Aorta (tissue), 5 donors: ENCODE results near the gene SHFL. TPM values are rescaled to one million over a fixed set of nuclear protein-coding genes. Genes with fewer than 3 reads are reported as not detected.

ENCODE experiments used
- ATAC-seq: fragments of 200-7000 bp; cut with Tn5 transposase; one replicate; pipeline ENCODE4 v1.9.1; 2022; ENCODE audit warnings: moderate library complexity; ENCODE audit not compliant: low FRiP score
- DNase-seq, 2 donors: peaks; one replicate each; pipeline ENCODE4 v3.0.0-alpha.2; 2020
- H3K27ac ChIP-seq, 2 donors: one replicate each; pipeline ENCODE4 v1.5.1; 2013; ENCODE audit warnings: low read length in 2 of 2, mild to moderate bottlenecking in 2 of 2, moderate library complexity in 2 of 2, control low read depth in 1 of 2, inconsistent platforms in 1 of 2, low read depth in 1 of 2
- H3K27me3 ChIP-seq, 2 donors: one replicate each; pipeline ENCODE4 v1.6.1; 2013; ENCODE audit warnings: control low read depth in 1 of 2, low read length in 1 of 2, mild to moderate bottlenecking in 1 of 2, moderate library complexity in 1 of 2; ENCODE audit not compliant: insufficient read depth in 2 of 2, control insufficient read depth in 1 of 2
- H3K36me3 ChIP-seq, 2 donors: one replicate each; pipeline ENCODE4 v1.6.1; 2013; ENCODE audit warnings: control low read depth in 1 of 2, low read length in 1 of 2, mild to moderate bottlenecking in 1 of 2; ENCODE audit not compliant: insufficient read depth in 2 of 2, control insufficient read depth in 1 of 2
- H3K4me1 ChIP-seq, 2 donors: one replicate each; pipeline ENCODE4 v1.6.1; 2013; ENCODE audit warnings: low read length in 2 of 2, control low read depth in 1 of 2, mild to moderate bottlenecking in 1 of 2, moderate library complexity in 1 of 2; ENCODE audit not compliant: insufficient read depth in 2 of 2, control insufficient read depth in 1 of 2
- H3K4me3 ChIP-seq, 2 donors: one replicate each; pipeline ENCODE4 v1.5.1; 2013; ENCODE audit warnings: low read length in 2 of 2, control low read depth in 1 of 2, mild to moderate bottlenecking in 1 of 2
- H3K9me3 ChIP-seq: one replicate; pipeline ENCODE4 v1.6.1; 2013; ENCODE audit warnings: mild to moderate bottlenecking, low read length; ENCODE audit not compliant: control insufficient read depth
- WGBS, 2 donors: extraction: QIAGEN DNeasy Blood & Tissue Kit; methylation state at CpG; one replicate each; pipeline ENCODE4 v1.1.7; 2013; 5-methylcytosine and 5-hydroxymethylcytosine counted together
- intact Hi-C, 2 donors: fragments of 100-400 bp; cut with DNase I; formaldehyde crosslinking; loops; one replicate each; pipeline versions ENCODE4 v1.14.2 to v1.15.0; 2022
- microRNA-seq, 2 donors: library from miRNA; unstranded; fragments of <30 nt; microRNA quantifications; one replicate each; pipeline ENCODE4 v1.2.0, GENCODE V29; 2020
- polyA plus RNA-seq, 2 donors: library from polyadenylated mRNA; stranded (reverse); fragments of 200-250 nt; gene quantifications; one replicate each; pipeline ENCODE4 v1.2.3, GENCODE V29; 2013
- total RNA-seq, 2 donors: library from RNA; stranded (reverse); fragmentation: NEBNext Ultra II Directional; extraction: Animal tissue kit (Norgen Biotek cat#: 25700); gene quantifications; one replicate each; pipeline ENCODE4 v1.2.1, GENCODE V29; 2021
- donor health status: healthy with polysubstance abuse.
- donor health status: Bipolar disorder and iron deficiency.
- donor health status: DM: no; HTN: no; CAD: no.
- donor health status: DM: no; HTN: no; CAD: no.
- donor health status: DM: yes; HTN: yes; CAD: no.

Gene SHFL
- total and polyA plus RNA-seq, 4 donors, result 20.3 to 70.2 (median 41.3) TPM

DNA sequence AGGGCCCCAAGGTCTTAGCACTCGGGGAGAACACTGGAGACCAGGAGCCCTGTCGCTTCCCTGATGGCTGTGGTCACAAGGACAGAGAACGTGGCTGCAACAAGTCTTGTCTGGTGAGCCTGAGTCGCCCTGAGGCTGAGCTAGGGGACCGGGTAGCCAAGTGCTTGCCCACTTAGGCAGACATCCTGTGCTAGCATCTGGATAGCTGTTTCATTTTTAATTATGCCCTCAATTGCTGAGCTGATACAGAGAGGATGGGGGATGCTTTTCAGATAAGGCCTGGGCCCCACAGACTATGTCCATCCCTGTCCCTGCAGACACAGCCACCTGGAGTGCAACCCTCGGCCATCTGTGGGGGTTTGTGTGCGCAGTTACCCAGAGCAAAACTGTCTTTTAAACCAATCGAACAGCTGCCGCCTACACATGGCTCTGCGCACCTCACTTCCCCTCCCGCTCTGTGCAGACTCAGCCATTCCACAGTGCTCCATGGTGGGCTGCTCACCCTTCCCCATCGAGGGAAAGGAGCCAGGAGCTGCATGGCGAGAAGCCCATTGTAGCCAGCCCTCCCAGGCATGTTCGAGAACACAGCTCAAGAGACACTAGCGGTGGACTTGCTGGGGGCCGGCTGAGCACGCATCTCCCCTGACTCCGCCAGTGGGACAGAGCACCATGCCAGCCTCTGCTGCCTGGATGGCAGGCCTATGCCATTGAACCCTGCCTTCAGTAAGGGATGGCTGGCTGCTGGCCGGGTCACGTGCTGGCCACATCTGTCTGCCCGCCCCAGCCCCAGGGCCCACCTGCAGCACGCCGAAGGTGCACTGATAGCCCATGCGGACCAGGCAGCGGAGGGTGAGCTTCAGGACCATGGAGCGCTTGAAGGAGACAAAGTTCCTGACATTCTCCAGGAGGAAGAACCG, 53.0 kb downstream of the SHFL start:
- no peaks in the 10 kb centered on the region for H3K27me3 ChIP-seq
- WGBS, 2 donors, result 92 to 94% methylated on average over 27 of the region's 27 CpGs
- no peak for DNase-seq
- no peak for ATAC-seq
- no peaks in the 10 kb centered on the region for H3K9me3 ChIP-seq
- intact Hi-C loops, result no loop called here
- no peak overlapping the region for H3K4me3 ChIP-seq
- H3K4me1 ChIP-seq, result no peaks in the 10 kb centered on the region
- H3K27ac ChIP-seq, result no peak overlapping the region
- H3K36me3 ChIP-seq, result peaks cover 3 to 15% of the 10 kb centered on the region in 2 donors

DNA sequence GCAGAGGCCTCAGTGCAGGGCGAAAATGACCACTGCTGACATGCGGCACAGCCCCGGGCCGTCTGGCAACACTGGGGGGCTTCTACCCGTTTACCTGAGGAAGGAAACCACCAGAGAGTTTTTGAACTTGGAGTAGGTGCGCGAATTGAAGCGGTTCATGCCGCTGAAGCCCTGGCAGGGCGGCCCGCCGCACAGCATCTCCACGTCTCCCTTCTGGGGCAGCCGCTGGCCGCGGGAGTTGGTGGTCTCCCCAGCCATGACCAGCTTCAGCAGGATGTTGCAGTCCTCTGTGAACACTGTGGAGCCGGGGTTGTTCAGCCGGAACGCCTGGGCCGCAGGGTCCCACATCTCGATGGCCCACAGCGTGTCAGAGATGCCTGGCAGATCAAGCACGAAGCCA, 53.8 kb downstream of the SHFL start:
- no peak for ATAC-seq
- no peaks in the 10 kb centered on the region for H3K4me1 ChIP-seq
- H3K4me3 ChIP-seq, result no peak overlapping the region
- no peaks in the 10 kb centered on the region for H3K27me3 ChIP-seq
- no peak overlapping the region for H3K27ac ChIP-seq
- intact Hi-C loops, result no loop called here
- 95 to 96% methylated on average over 23 of the region's 23 CpGs for WGBS, 2 donors
- H3K9me3 ChIP-seq, result no peaks in the 10 kb centered on the region
- DNase-seq, result no peak
- H3K36me3 ChIP-seq, result peaks cover 3 to 14% of the 10 kb centered on the region in 2 donors

DNA sequence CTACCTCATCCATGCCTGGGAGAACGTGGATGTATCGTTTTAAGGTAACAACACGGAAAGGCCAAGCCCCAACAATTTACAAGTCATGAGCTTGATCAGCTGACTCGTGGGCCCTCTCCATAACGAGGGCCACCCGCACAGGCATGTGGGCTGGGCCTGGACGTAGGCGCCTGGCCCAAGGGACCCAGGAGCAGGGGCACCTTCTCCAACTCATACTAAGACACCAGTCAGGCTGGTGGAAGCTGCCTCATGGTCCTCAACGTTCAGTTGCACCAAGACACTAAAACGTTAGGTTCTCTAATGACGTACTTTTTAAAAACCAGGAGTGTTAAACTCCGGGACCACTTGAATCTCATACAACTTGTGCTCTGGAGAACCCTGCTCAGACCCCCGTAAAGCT, 55.4 kb downstream of the SHFL start:
- Histone ChIP-seq H3K36me3 (peaks cover 3 to 19% of the 10 kb centered on the region in 2 donors), H3K9me3 (no peaks in the 10 kb centered on the region), H3K27ac (no peak overlapping the region), H3K4me1 (no peaks in the 10 kb centered on the region), H3K4me3 (no peak overlapping the region), H3K27me3 (no peaks in the 10 kb centered on the region)
- intact Hi-C loops, result no loop called here
- WGBS, 2 donors, result 92% methylated on average over 13 of the region's 13 CpGs
- no peak for ATAC-seq
- DNase-seq, result no peak

GRCh38 chr19:10141973-10142372, 55.9 kb downstream of the SHFL start:
- Histone ChIP-seq H3K4me3 (no peak overlapping the region), H3K27ac (no peak overlapping the region), H3K9me3 (no peaks in the 10 kb centered on the region), H3K4me1 (no peaks in the 10 kb centered on the region), H3K27me3 (no peaks in the 10 kb centered on the region), H3K36me3 (peaks cover 3 to 19% of the 10 kb centered on the region in 2 donors)
- intact Hi-C loops, result no loop called here
- 96 to 97% methylated on average over 18 of the region's 18 CpGs for WGBS, 2 donors
- DNase-seq (no peak), ATAC-seq (no peak)

Small RNA genes lying within 50 kb of the gene (microRNA-seq; reads per million reads assigned to microRNA genes)
- gene MIR5589, result 0 reads per million in 2 donors

Other genes with a start within 250 kb of the SHFL start
- gene OLFM2, start 149.8 kb upstream of the SHFL start, total RNA-seq, result 1 to 10 TPM; 3.9 to 4.8 TPM
- gene OLFM2, start 149.8 kb upstream of the SHFL start, polyA plus RNA-seq, result 10 to 100 TPM; 13.5 to 14.5 TPM
- 10 to 100 TPM in 1 of 2 donors, 1 to 10 TPM in 1; 8.2 to 13.3 TPM for gene COL5A3, start 75.8 kb upstream of the SHFL start, total RNA-seq
- 10 to 100 TPM in 1 of 2 donors, 1 to 10 TPM in 1; 4.9 to 84.7 TPM for gene COL5A3, start 75.8 kb upstream of the SHFL start, polyA plus RNA-seq
- not detected for gene RDH8, start 72.8 kb upstream of the SHFL start, total RNA-seq
- not detected for gene RDH8, start 72.8 kb upstream of the SHFL start, polyA plus RNA-seq
- gene ANGPTL6, start 16.4 kb downstream of the SHFL start, total RNA-seq, result under 1 TPM; 0.19 to 0.24 TPM
- gene ANGPTL6, start 16.4 kb downstream of the SHFL start, polyA plus RNA-seq, result under 1 TPM; 0.41 to 0.63 TPM
- 10 to 100 TPM; 24.3 to 30.9 TPM for gene PPAN, start 20.0 kb downstream of the SHFL start, total RNA-seq
- gene PPAN, start 20.0 kb downstream of the SHFL start, polyA plus RNA-seq, result 10 to 100 TPM; 13.1 to 24.7 TPM
- gene P2RY11, start 25.4 kb downstream of the SHFL start, total RNA-seq, result 10 to 100 TPM in 1 of 2 donors, 1 to 10 TPM in 1; 9.7 to 10.5 TPM
- gene P2RY11, start 25.4 kb downstream of the SHFL start, polyA plus RNA-seq, result 10 to 100 TPM in 1 of 2 donors, 1 to 10 TPM in 1; 5.3 to 16.0 TPM
- 100 to 1,000 TPM; 143 to 176 TPM for gene EIF3G, start 33.6 kb downstream of the SHFL start, total RNA-seq
- gene EIF3G, start 33.6 kb downstream of the SHFL start, polyA plus RNA-seq, result 100 to 1,000 TPM; 162 to 319 TPM
- gene DNMT1, start 108.6 kb downstream of the SHFL start, total RNA-seq, result 10 to 100 TPM; 59.6 to 89.0 TPM
- 10 to 100 TPM in 1 of 2 donors, 1 to 10 TPM in 1; 7.1 to 32.7 TPM for gene DNMT1, start 108.6 kb downstream of the SHFL start, polyA plus RNA-seq
- gene S1PR2, start 145.0 kb downstream of the SHFL start, total RNA-seq, result 10 to 100 TPM in 1 of 2 donors, 1 to 10 TPM in 1; 9.8 to 14.3 TPM
- 1 to 10 TPM; 3.3 to 4.2 TPM for gene S1PR2, start 145.0 kb downstream of the SHFL start, polyA plus RNA-seq
- gene MRPL4, start 165.9 kb downstream of the SHFL start, total RNA-seq, result 10 to 100 TPM; 22.7 to 25.4 TPM
- 10 to 100 TPM; 27.4 to 38.2 TPM for gene MRPL4, start 165.9 kb downstream of the SHFL start, polyA plus RNA-seq
- 10 to 100 TPM; 41.2 to 43.6 TPM for gene ICAM1, start 184.8 kb downstream of the SHFL start, total RNA-seq
- gene ICAM1, start 184.8 kb downstream of the SHFL start, polyA plus RNA-seq, result 1 to 10 TPM; 4.0 to 6.0 TPM
- 1 to 10 TPM in 1 of 2 donors, under 1 TPM in 1; 0.93 to 2.8 TPM for gene ICAM4, start 200.6 kb downstream of the SHFL start, total RNA-seq
- not detected for gene ICAM4, start 200.6 kb downstream of the SHFL start, polyA plus RNA-seq
- 1 to 10 TPM; 1.3 to 2.5 TPM for gene ICAM5, start 203.6 kb downstream of the SHFL start, total RNA-seq
- gene ICAM5, start 203.6 kb downstream of the SHFL start, polyA plus RNA-seq, result under 1 TPM in 1 of 2 donors, not detected in 1; 0.10 TPM
- 1 to 10 TPM; 1.3 to 3.1 TPM for gene ZGLP1, start 223.5 kb downstream of the SHFL start, total RNA-seq
- 10 to 100 TPM in 1 of 2 donors, 1 to 10 TPM in 1; 2.1 to 22.4 TPM for gene ZGLP1, start 223.5 kb downstream of the SHFL start, polyA plus RNA-seq
- gene FDX2, start 229.7 kb downstream of the SHFL start, total RNA-seq, result 10 to 100 TPM in 1 of 2 donors, 1 to 10 TPM in 1; 7.5 to 17.3 TPM
- 10 to 100 TPM; 25.8 to 26.0 TPM for gene FDX2, start 229.7 kb downstream of the SHFL start, polyA plus RNA-seq
- gene RAVER1, start 247.2 kb downstream of the SHFL start, total RNA-seq, result 10 to 100 TPM; 24.0 TPM
- gene RAVER1, start 247.2 kb downstream of the SHFL start, polyA plus RNA-seq, result 10 to 100 TPM in 1 of 2 donors, 1 to 10 TPM in 1; 7.9 to 10.4 TPM